Esophagus muscularis mucosa (tissue), 4 donors: ENCODE data around the gene IMPA2. TPM values are rescaled to one million over a fixed set of nuclear protein-coding genes. Genes with fewer than 3 reads are reported as not detected.

Source experiments
- DNase-seq: peaks from one replicate; pipeline ENCODE4 v3.0.0-alpha.2; 2017; ENCODE audit errors: extremely low spot score
- H3K27ac ChIP-seq, 4 donors: fragments of 200-600 bp; sonication (generic); replicated peaks in 1 of 4; 1 replicate in 3 of 4; 2 replicates in 1 of 4; pipeline ENCODE4 v1.5.1; 2016 to 2019; ENCODE audit warnings: mild to moderate bottlenecking in 1 of 4
- H3K27me3 ChIP-seq, 4 donors: fragments of 200-600 bp; sonication (generic); one replicate each; pipeline versions ENCODE4 v1.5.1 to v1.6.0; 2016 to 2019
- H3K36me3 ChIP-seq, 4 donors: fragments of 200-600 bp; sonication (generic); one replicate each; pipeline ENCODE4 v1.5.1; 2016 to 2019
- H3K4me1 ChIP-seq, 4 donors: fragments of 200-600 bp; sonication (generic); one replicate each; pipeline ENCODE4 v1.5.1; 2016 to 2019
- H3K4me3 ChIP-seq, 4 donors: fragments of 200-600 bp; sonication (generic); 1 replicate in 2 of 4; 2 replicates in 2 of 4; pipeline ENCODE4 v1.5.1; 2016 to 2019; ENCODE audit warnings: mild to moderate bottlenecking in 4 of 4, moderate library complexity in 1 of 4
- H3K9me3 ChIP-seq, 4 donors: fragments of 200-600 bp; sonication (generic); 1 replicate in 3 of 4; 2 replicates in 1 of 4; pipeline ENCODE4 v1.5.1; 2016 to 2019
- CTCF ChIP-seq, 3 experiments: fragments of 200-600 bp in 2 of 3; fragments of 450-650 bp in 1 of 3; sonication (generic) in 2 of 3; IDR thresholded peaks; one replicate each; pipeline ENCODE4 v1.5.1; 2017 to 2019; ENCODE audit warnings: antibody characterized with exemption in 3 of 3, mild to moderate bottlenecking in 2 of 3, moderate library complexity in 1 of 3
- EP300 ChIP-seq: sonication (generic); formaldehyde crosslinking; IDR thresholded peaks from one replicate; pipeline ENCODE4 v1.6.1; 2017; ENCODE audit warnings: antibody characterized with exemption
- POLR2A ChIP-seq: fragments of 450-650 bp; IDR thresholded peaks from one replicate; pipeline ENCODE4 v1.6.1; 2017; ENCODE audit warnings: antibody characterized with exemption, moderate library complexity, mild to moderate bottlenecking, low read depth
- POLR2AphosphoS5 ChIP-seq, 2 donors: sonication (generic); formaldehyde crosslinking; IDR thresholded peaks; one replicate each; pipeline ENCODE4 v1.6.1; 2017; ENCODE audit warnings: antibody characterized with exemption in 2 of 2
- WGBS: methylation state at CpG from one replicate; pipeline ENCODE4 v1.1.5; 2018; 5-methylcytosine and 5-hydroxymethylcytosine counted together
- intact Hi-C: fragments of 100-400 bp; cut with DNase I; formaldehyde crosslinking; loops from one replicate; pipeline ENCODE4 v1.15.1; 2023
- total RNA-seq, 4 donors: library from RNA; depleted of rRNA; stranded (reverse); fragments of >200 nt; gene quantifications; one replicate each; pipeline versions ENCODE4 v1.1.0 to v1.2.1, GENCODE V29; 2016

The IMPA2 gene
- total RNA-seq, 4 donors from 2014 or later: 90.1 to 317 (median 165) TPM

- Histone ChIP-seq H3K4me3 (no peak overlapping the region), H3K9me3 (no peaks in the 10 kb centered on the region), H3K27ac (no peak overlapping the region), H3K27me3 (no peaks in the 10 kb centered on the region), H3K4me1 (no peaks in the 10 kb centered on the region), H3K36me3 (no peaks in the 10 kb centered on the region)
- 77% methylated on average over 3 of the region's 3 CpGs for WGBS
- intact Hi-C loops: no loop called here
- DNase-seq: no peak
- TF ChIP-seq POLR2AphosphoS5 (IDR thresholded peaks at IDR 0.05) (no peak), EP300 (no peak), POLR2A (no peak), CTCF (IDR thresholded peaks at IDR 0.05) (no peak)
Measured at GRCh38 chr18:12052866-12053265, 71.6 kb downstream of the IMPA2 start.

GRCh38 chr18:12053289-12053688 is 72.0 kb downstream of the IMPA2 start:
- TF ChIP-seq CTCF (IDR thresholded peaks at IDR 0.05) (no peak), POLR2AphosphoS5 (IDR thresholded peaks at IDR 0.05) (no peak), EP300 (no peak), POLR2A (no peak)
- WGBS: 40% methylated on average over 2 of the region's 2 CpGs
- intact Hi-C loops: no loop called here
- Histone ChIP-seq H3K27me3 (no peaks in the 10 kb centered on the region), H3K4me1 (no peaks in the 10 kb centered on the region), H3K4me3 (no peak overlapping the region), H3K36me3 (no peaks in the 10 kb centered on the region), H3K9me3 (no peaks in the 10 kb centered on the region), H3K27ac (no peak overlapping the region)
- peak; percentile 39 for DNase-seq

GRCh38 chr18:12056034-12056883 is 75.0 kb downstream of the IMPA2 start:
- H3K4me1 ChIP-seq: no peaks in the 10 kb centered on the region
- WGBS: 77% methylated on average over 12 of the region's 14 CpGs
- no peak overlapping the region for H3K27ac ChIP-seq
- H3K4me3 ChIP-seq: no peak overlapping the region
- DNase-seq: no peak
- no peaks in the 10 kb centered on the region for H3K27me3 ChIP-seq
- H3K36me3 ChIP-seq: no peaks in the 10 kb centered on the region
- no peak for TF ChIP-seq EP300
- TF ChIP-seq POLR2AphosphoS5 (IDR thresholded peaks at IDR 0.05): no peak
- TF ChIP-seq CTCF (IDR thresholded peaks at IDR 0.05): no peak
- no peak for TF ChIP-seq POLR2A
- no peaks in the 10 kb centered on the region for H3K9me3 ChIP-seq
- intact Hi-C loops: no loop called here

GRCh38 chr18:12056884-12057402 is 75.6 kb downstream of the IMPA2 start:
- no peak for DNase-seq
- Histone ChIP-seq H3K36me3 (no peaks in the 10 kb centered on the region), H3K4me1 (no peaks in the 10 kb centered on the region), H3K27me3 (no peaks in the 10 kb centered on the region), H3K4me3 (no peak overlapping the region), H3K9me3 (no peaks in the 10 kb centered on the region), H3K27ac (no peak overlapping the region)
- TF ChIP-seq CTCF (IDR thresholded peaks at IDR 0.05) (no peak), EP300 (no peak), POLR2AphosphoS5 (IDR thresholded peaks at IDR 0.05) (no peak), POLR2A (no peak)
- WGBS: 89% methylated on average over 7 of the region's 14 CpGs
- intact Hi-C loops: no loop called here
